Tibial nerve (tissue), 4 donors: ENCODE measurements around the gene SIMC1. TPM values are rescaled to one million over a fixed set of nuclear protein-coding genes. Genes with fewer than 3 reads are reported as not detected.

Experiments used
- DNase-seq, 2 donors: peaks; one replicate each; pipeline ENCODE4 v3.0.0-alpha.2; 2019; ENCODE audit warnings: low spot score in 2 of 2
- H3K27ac ChIP-seq, 4 donors: fragments of 200-600 bp; sonication (generic) in 3 of 4; one replicate each; pipeline ENCODE4 v1.5.1; 2017 to 2019; ENCODE audit warnings: mild to moderate bottlenecking in 1 of 4
- H3K27me3 ChIP-seq, 2 donors: fragments of 200-600 bp; sonication (generic) in 1 of 2; one replicate each; pipeline versions ENCODE4 v1.5.1 to v1.6.0; 2017 to 2019
- H3K36me3 ChIP-seq, 3 donors: fragments of 200-600 bp; sonication (generic); one replicate each; pipeline ENCODE4 v1.5.1; 2018 to 2019
- H3K4me1 ChIP-seq, 4 donors: fragments of 200-600 bp; sonication (generic) in 3 of 4; one replicate each; pipeline ENCODE4 v1.5.1; 2017 to 2019
- H3K4me3 ChIP-seq, 4 donors: fragments of 200-600 bp; sonication (generic) in 3 of 4; one replicate each; pipeline ENCODE4 v1.5.1; 2017 to 2019; ENCODE audit warnings: mild to moderate bottlenecking in 1 of 4, moderate library complexity in 1 of 4
- H3K9me3 ChIP-seq, 4 donors: fragments of 200-600 bp; sonication (generic) in 3 of 4; one replicate each; pipeline ENCODE4 v1.5.1; 2017 to 2019
- EP300 ChIP-seq, 2 donors: sonication (generic); formaldehyde crosslinking; IDR thresholded peaks; one replicate each; pipeline ENCODE4 v1.6.1; 2017; ENCODE audit warnings: antibody characterized with exemption in 2 of 2, mild to moderate bottlenecking in 1 of 2
- POLR2A ChIP-seq, 2 donors: fragments of 450-650 bp; IDR thresholded peaks; one replicate each; pipeline ENCODE4 v1.6.1; 2017; ENCODE audit warnings: antibody characterized with exemption in 2 of 2, mild to moderate bottlenecking in 2 of 2, moderate library complexity in 2 of 2
- WGBS, 2 donors: methylation state at CpG; one replicate each; pipeline ENCODE4 v1.1.5; 2018; 5-methylcytosine and 5-hydroxymethylcytosine counted together
- total RNA-seq, 4 donors: library from RNA; depleted of rRNA; stranded (reverse); fragments of >200 nt; gene quantifications; one replicate each; pipeline ENCODE4 v1.1.0, GENCODE V29; 2016
- TF ChIP-seq, protein P1 (sequence below), 5 experiments: fragments of 200-600 bp in 3 of 5; fragments of 450-650 bp in 2 of 5; sonication (generic) in 3 of 5; IDR thresholded peaks; one replicate each; pipeline ENCODE4 v1.5.1; 2016 to 2019; ENCODE audit warnings: antibody characterized with exemption in 5 of 5, mild to moderate bottlenecking in 3 of 5, moderate library complexity in 2 of 5

The SIMC1 gene
- total RNA-seq, 4 donors from 2014 or later = 3.7 to 11.1 (median 8.2) TPM

DNA sequence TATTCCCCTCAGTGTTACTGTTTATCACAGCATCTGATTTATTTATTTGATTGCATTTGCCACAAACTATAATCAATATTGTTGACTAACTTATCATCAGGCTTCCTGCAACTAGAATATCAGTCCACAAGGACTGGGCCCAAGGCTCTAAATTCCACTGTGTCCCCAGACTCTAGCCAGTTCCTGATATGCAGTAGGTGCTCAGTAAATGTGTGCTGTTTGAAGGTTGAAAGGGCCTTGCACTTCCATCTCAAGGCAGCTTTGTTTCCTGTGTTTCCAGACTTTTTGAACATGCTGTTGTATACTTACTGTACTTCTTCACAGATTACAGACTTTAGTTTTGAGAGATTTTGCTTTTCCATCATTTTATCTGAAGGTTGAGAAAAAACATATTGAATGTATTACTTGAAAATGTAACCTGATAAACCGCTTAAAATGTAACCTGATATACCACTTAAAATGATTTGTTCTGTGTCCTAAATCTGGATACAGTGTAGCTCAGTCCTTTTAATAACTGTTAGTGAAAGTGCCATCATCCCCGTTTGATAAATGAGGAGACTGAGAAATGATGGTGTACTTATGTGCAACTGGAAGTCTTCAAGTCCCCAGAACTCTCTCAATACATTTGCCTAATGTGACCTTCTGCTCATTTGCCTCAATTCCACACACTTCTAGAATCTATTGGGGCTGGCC lies 104.7 kb downstream of the SIMC1 start:
- H3K27ac ChIP-seq = no peak overlapping the region
- no peaks in the 10 kb centered on the region for H3K9me3 ChIP-seq
- H3K27me3 ChIP-seq = no peaks in the 10 kb centered on the region
- H3K36me3 ChIP-seq = peaks cover 0 to 65% (median 7%) of the 10 kb centered on the region in 3 donors
- TF ChIP-seq, protein P1, sequence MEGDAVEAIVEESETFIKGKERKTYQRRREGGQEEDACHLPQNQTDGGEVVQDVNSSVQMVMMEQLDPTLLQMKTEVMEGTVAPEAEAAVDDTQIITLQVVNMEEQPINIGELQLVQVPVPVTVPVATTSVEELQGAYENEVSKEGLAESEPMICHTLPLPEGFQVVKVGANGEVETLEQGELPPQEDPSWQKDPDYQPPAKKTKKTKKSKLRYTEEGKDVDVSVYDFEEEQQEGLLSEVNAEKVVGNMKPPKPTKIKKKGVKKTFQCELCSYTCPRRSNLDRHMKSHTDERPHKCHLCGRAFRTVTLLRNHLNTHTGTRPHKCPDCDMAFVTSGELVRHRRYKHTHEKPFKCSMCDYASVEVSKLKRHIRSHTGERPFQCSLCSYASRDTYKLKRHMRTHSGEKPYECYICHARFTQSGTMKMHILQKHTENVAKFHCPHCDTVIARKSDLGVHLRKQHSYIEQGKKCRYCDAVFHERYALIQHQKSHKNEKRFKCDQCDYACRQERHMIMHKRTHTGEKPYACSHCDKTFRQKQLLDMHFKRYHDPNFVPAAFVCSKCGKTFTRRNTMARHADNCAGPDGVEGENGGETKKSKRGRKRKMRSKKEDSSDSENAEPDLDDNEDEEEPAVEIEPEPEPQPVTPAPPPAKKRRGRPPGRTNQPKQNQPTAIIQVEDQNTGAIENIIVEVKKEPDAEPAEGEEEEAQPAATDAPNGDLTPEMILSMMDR (IDR thresholded peaks at IDR 0.05) = no peak
- TF ChIP-seq POLR2A (IDR thresholded peaks at IDR 0.05) = no peak
- no peak for TF ChIP-seq EP300 (IDR thresholded peaks at IDR 0.05)
- H3K4me3 ChIP-seq = no peak overlapping the region
- DNase-seq = no peak
- no peaks in the 10 kb centered on the region for H3K4me1 ChIP-seq
- WGBS, 2 donors = 67 to 82% methylated on average over 2 of the region's 2 CpGs

DNA sequence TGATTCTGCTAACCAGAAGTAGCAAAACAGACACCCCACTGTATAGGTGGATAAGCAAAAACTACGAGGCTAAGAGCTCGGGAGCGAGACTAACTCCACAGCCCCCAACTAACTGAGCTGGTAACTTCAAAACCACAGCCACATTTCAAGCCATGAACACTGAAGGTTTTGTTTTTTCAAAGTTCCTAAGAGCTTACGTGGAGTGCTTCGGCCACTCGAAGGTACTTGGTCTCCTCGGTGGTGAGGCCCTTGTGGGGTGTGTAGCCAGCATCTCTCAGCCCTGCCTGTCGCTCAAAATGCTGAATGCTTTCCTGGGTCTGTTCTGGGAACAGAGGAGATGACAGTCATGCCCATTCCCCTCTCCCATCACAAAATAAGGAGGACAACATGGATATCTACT lies 112.2 kb downstream of the SIMC1 start:
- WGBS, 2 donors = 86 to 93% methylated on average over 7 to 8 of the region's 8 CpGs
- Histone ChIP-seq H3K4me3 (no peak overlapping the region), H3K27ac (no peak overlapping the region), H3K4me1 (no peaks in the 10 kb centered on the region), H3K9me3 (no peaks in the 10 kb centered on the region), H3K27me3 (no peaks in the 10 kb centered on the region), H3K36me3 (peaks cover 0 to 98% (median 30%) of the 10 kb centered on the region in 3 donors)
- DNase-seq = no peak
- TF ChIP-seq, protein P1 (IDR thresholded peaks at IDR 0.05) = no peak
- TF ChIP-seq EP300 (IDR thresholded peaks at IDR 0.05) (no peak), POLR2A (IDR thresholded peaks at IDR 0.05) (no peak)

DNA sequence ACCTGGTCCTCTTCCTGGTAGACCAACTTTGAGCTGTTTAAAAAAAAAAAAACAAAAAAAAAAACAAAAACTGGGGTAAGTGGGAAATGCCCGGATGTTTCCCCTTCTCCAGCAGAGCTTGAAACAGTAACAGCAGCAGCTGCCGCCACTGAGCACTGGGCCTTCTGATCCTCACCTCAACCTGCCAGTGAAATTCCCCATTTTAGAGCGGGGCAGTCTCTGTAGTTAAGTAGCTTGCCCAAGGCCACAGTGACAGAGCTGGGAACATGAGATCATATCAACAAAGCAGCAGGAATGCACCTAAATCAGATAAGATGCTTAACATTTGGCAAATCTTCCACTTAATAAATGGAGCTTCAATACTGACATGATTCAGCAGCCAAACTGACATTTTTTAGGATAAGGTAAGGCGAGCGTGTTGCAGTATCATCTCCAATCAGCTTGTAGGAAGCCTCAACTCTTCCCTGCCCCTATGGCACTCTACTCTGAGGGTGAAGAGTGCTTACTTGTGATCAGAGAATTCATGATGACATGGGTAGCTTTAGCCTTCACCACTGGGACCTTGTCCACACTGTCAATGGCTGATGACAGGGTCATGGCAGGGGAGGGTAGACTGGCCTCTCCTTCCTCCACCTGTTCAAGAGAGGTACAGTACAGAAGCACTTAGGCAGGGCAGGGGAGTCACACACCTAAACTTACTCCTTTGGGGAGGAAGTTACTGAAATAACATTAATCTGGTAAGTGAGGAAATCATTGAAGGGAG lies 114.1 kb downstream of the SIMC1 start:
- no peak overlapping the region for H3K4me3 ChIP-seq
- no peak for DNase-seq
- WGBS, 2 donors = 92 to 93% methylated on average over 5 of the region's 5 CpGs
- H3K9me3 ChIP-seq = no peaks in the 10 kb centered on the region
- H3K4me1 ChIP-seq = no peaks in the 10 kb centered on the region
- no peak overlapping the region for H3K27ac ChIP-seq
- no peak for TF ChIP-seq EP300 (IDR thresholded peaks at IDR 0.05)
- TF ChIP-seq POLR2A (IDR thresholded peaks at IDR 0.05) = no peak
- TF ChIP-seq, protein P1 (IDR thresholded peaks at IDR 0.05) = no peak
- H3K27me3 ChIP-seq = no peaks in the 10 kb centered on the region
- peaks cover 0 to 93% (median 29%) of the 10 kb centered on the region in 3 donors for H3K36me3 ChIP-seq

DNA sequence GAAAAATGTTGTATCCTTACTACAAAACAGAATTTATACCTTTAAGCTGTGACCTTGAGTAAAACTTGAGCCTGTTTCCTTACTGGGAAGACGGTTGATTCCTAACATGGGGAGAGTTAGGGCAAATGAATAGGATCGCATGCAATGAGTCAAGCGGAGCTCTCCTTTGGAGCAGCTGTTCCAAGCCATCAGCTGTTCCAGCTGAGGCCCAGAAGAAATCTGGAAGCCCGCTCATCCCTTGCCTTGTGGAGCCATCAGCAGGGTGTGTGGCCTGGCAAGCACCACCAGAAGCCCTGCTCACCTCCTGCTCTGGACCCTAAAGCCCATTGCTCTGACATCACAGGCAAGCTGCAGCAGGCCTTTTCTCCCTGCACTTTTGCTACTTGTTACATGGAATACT lies 115.3 kb downstream of the SIMC1 start:
- no peak for TF ChIP-seq EP300 (IDR thresholded peaks at IDR 0.05)
- TF ChIP-seq POLR2A (IDR thresholded peaks at IDR 0.05) = no peak
- TF ChIP-seq, protein P1 (IDR thresholded peaks at IDR 0.05) = no peak
- Histone ChIP-seq H3K9me3 (no peaks in the 10 kb centered on the region), H3K27me3 (no peaks in the 10 kb centered on the region), H3K36me3 (peaks cover 0 to 92% (median 20%) of the 10 kb centered on the region in 3 donors), H3K4me1 (peaks cover 0 to 12% (median 0%) of the 10 kb centered on the region in 4 donors), H3K27ac (no peak overlapping the region), H3K4me3 (no peak overlapping the region)
- 87 to 95% methylated on average over 4 of the region's 4 CpGs for WGBS, 2 donors
- DNase-seq = no peak
